Activated naive CD8-positive, alpha-beta T cell treated with anti-CD3 and anti-CD28 coated beads for 36 hours (primary cell): ENCODE measurements around the gene ADAM10. TPM values are rescaled to one million over a fixed set of nuclear protein-coding genes. Genes with fewer than 3 reads are reported as not detected.

Source experiments
- DNase-seq: peaks from one replicate; pipeline ENCODE4 v3.0.0; 2021
- H3K27ac Mint-ChIP-seq: one replicate; pipeline ENCODE4 v1.8.0; 2022; ENCODE audit warnings: mild to moderate bottlenecking, moderate library complexity, mixed read lengths
- H3K27me3 Mint-ChIP-seq: one replicate; pipeline ENCODE4 v1.8.0; 2022; ENCODE audit warnings: mild to moderate bottlenecking, mixed read lengths
- H3K36me3 Mint-ChIP-seq: one replicate; pipeline ENCODE4 v1.8.0; 2021; ENCODE audit warnings: mild to moderate bottlenecking, mixed read lengths
- H3K4me1 Mint-ChIP-seq: one replicate; pipeline ENCODE4 v1.8.0; 2021; ENCODE audit warnings: mixed read lengths
- H3K4me3 Mint-ChIP-seq: one replicate; pipeline ENCODE4 v1.8.0; 2022; ENCODE audit warnings: mild to moderate bottlenecking, moderate library complexity, mixed read lengths
- H3K9me3 Mint-ChIP-seq: one replicate; pipeline ENCODE4 v1.8.0; 2022; ENCODE audit warnings: mixed read lengths
- total RNA-seq, 2 experiments: library from RNA; stranded (reverse); gene quantifications; one replicate each; pipeline ENCODE4 v1.2.3, GENCODE V29; 2021

Gene ADAM10
- total RNA-seq, 2 experiments from 2014 or later, result 89.3 to 91.8 TPM

DNA sequence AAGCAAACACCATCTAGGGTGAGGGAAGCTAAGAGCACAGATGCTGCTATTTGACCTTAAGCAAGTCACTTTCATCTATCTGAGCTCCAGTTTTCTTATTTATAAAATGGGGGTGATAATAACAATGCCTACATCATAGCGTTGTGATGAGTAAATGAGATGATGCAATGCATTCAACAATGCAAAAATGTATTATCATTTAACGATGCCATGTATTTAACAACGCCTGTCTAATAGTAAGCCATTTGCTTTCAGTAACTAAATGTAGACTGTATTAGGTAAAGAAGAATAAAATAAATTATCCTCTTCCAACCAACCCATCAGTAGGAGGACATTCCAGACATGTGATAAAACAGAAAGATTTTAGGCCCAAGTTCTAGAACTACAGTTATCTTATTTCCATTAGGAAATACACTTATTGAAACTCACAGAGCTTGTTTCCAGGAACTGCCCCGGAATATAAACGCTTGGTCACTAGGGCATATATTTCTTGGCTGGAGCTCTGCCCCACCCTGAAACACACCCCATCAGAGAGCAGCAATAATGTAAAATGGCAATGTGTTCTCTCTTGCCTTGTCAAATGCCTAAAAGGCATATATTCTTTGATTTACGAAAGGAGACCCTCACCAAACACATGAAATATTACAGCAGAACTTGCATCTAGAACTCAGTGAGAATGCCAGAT, 189.5 kb downstream of the ADAM10 start:
- DNase-seq, result no peak
- no peaks in the 10 kb centered on the region for H3K4me1 Mint-ChIP-seq
- H3K27ac Mint-ChIP-seq, result no peak overlapping the region

DNA sequence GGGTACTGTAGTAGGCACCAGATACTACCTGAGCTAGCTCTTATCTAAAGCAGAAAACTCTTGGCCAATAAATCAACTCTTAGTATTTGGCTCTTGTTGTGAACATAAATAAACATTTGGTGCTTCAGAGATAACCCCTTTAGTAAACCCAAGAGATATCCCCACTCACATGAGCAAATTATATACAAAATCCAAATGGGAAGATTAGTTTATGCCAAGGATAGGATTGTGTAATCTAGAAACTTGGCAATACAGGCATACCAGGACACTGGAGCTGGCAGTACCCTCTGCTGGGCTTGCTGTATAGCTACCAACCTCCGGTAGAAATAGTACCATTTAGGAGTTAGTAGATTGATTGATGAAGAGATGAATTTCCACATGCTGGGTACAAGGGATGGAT, 190.7 kb downstream of the ADAM10 start:
- Mint-ChIP-seq H3K4me3 (no peak overlapping the region), H3K36me3 (no peaks in the 10 kb centered on the region), H3K9me3 (no peaks in the 10 kb centered on the region), H3K27me3 (no peaks in the 10 kb centered on the region), H3K4me1 (no peaks in the 10 kb centered on the region), H3K27ac (no peak overlapping the region)
- DNase-seq, result no peak

More for the DNA sequence above, 189.5 kb downstream of the ADAM10 start:
- Mint-ChIP-seq H3K9me3 (no peaks in the 10 kb centered on the region), H3K4me3 (no peak overlapping the region), H3K27me3 (no peaks in the 10 kb centered on the region), H3K36me3 (no peaks in the 10 kb centered on the region)

DNA sequence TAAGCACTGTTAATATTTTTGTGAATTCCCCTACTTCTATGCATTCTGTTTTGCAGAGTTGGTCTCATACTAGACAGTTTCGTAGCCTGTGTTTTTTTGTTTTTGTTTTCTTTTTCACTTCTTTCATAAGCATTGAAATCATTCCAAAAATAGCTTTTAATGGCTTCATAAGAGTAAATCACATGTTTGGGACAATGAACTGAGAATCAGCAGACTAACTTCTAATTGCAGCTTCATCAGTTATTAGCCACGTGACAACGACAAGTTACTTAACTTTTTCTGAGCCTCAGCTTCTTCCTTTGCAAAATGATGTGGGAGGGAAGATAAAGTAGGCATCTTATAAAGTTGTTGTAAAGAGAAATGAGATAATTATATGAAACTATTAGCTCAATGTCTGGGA, 193.0 kb downstream of the ADAM10 start:
- Mint-ChIP-seq H3K4me1 (peaks cover 7% of the 10 kb centered on the region), H3K27ac (no peak overlapping the region), H3K27me3 (no peaks in the 10 kb centered on the region), H3K4me3 (no peak overlapping the region), H3K9me3 (no peaks in the 10 kb centered on the region), H3K36me3 (no peaks in the 10 kb centered on the region)
- no peak for DNase-seq

DNA sequence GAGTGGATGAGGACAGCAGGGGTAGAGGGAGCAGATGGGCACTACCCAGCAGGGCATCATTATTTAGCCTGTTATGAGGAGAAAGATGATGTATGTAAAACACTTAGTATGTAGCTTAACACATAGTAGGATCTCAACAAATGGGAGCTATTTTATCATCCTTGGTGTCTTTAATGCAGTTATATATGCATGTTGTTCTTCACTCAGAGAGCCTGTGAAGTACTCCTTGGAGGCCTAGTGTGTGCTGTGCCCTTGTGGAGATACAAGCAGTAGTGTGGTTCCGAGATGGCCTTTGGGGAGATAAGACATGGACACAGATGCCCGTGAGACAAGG, 193.5 kb downstream of the ADAM10 start:
- no peak for DNase-seq
- Mint-ChIP-seq H3K27ac (no peak overlapping the region), H3K4me1 (peaks cover 13% of the 10 kb centered on the region), H3K9me3 (peaks cover 1% of the 10 kb centered on the region), H3K36me3 (no peaks in the 10 kb centered on the region), H3K4me3 (no peak overlapping the region), H3K27me3 (no peaks in the 10 kb centered on the region)

DNA sequence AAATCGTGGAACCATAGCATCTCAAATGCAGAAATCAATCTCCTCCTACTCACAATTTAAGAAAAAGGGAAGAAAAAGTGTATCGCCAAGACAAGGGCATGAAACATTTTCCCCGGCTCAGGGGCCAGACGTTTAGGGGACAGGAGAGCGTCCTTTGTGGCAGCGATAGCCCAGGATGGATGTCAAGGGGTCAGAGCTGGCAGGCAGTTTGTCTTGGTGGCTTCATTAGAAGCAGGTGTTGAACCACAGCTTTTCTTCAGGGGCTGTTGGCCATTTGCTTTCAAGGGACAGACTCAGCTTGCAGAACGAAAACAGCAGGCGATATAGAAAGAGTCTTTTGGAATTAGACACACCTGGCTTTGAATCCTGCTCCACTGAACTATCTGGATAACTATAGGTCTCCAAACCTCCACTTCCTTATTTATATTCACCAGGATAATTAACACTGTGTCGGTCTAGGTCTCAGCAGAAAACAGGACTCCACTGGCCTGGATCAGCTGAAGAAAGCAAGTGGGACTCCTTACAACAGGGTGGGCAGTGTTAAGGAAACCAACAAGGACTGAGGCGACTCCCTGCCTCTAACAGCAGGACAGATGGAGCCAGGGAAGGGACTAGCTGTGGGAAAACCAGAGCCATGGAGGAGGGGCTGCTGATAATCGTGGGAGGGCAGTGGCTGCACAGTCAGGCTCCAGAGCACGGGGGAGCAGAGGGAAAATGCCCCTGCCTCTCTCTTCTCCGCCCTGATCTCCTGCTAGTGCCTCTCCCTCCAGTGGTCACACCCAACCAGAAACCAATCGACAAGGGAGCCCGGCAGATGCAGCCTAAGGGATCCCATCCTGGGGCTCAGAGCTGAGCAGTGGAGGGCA, 194.1 kb downstream of the ADAM10 start:
- no peaks in the 10 kb centered on the region for H3K36me3 Mint-ChIP-seq
- H3K9me3 Mint-ChIP-seq, result peaks cover 2% of the 10 kb centered on the region
- no peaks in the 10 kb centered on the region for H3K27me3 Mint-ChIP-seq
- H3K27ac Mint-ChIP-seq, result no peak overlapping the region
- H3K4me3 Mint-ChIP-seq, result no peak overlapping the region
- peaks cover 17% of the 10 kb centered on the region for H3K4me1 Mint-ChIP-seq
- no peak for DNase-seq

DNA sequence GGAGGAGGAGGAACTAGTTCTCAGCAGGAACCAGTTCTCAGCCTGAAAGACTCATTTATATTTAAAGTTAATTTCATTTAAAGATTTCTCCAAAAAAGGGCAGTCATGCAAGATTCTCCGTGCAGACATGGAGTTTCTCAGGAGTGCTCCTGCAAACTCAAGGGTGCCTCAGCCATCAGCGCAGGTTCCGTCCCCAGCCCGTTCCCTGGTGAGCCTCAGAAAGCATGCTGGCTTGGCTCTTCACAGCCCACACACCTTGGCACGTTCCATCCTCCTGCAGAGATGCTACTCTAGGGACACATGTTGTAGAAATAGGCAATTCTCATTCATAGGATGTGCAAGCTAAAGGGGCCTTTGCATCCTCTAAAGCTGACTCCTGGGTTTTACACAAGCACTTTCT, 194.7 kb downstream of the ADAM10 start:
- H3K36me3 Mint-ChIP-seq, result no peaks in the 10 kb centered on the region

DNA sequence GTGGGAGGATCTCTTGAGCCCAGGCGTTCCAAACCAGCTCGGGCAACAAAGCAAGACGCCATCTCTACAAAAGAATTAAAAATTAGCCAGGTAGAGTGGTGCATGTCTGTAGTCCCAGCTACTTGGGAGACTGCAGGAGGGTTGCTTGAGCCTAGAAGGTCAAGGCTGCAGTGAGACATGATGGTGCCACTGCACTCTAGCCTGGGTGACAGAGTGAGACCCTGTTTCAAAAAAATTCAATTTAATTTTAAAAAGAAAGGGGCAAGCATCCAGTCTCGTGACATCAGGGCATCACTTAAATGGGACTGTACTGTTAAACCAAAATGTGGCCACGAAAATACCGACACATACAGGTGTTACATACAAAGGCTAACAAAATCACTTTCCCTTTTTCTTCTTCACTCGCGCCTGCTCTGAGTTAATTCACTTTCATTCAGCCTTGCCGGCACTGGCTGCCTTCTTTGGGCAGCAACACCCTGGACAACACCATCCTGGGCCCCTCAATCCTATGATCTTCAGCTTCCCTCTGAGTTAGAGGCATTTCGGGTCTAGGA, 196.1 kb downstream of the ADAM10 start:
- Mint-ChIP-seq H3K27ac (no peak overlapping the region), H3K36me3 (no peaks in the 10 kb centered on the region), H3K4me1 (peaks cover 19% of the 10 kb centered on the region), H3K9me3 (peaks cover 2% of the 10 kb centered on the region), H3K4me3 (no peak overlapping the region), H3K27me3 (no peaks in the 10 kb centered on the region)
- no peak for DNase-seq

More for the DNA sequence above, 194.7 kb downstream of the ADAM10 start:
- Mint-ChIP-seq H3K27ac (no peak overlapping the region), H3K9me3 (peaks cover 2% of the 10 kb centered on the region), H3K4me3 (no peak overlapping the region), H3K4me1 (peaks cover 19% of the 10 kb centered on the region), H3K27me3 (no peaks in the 10 kb centered on the region)
- no peak for DNase-seq

DNA sequence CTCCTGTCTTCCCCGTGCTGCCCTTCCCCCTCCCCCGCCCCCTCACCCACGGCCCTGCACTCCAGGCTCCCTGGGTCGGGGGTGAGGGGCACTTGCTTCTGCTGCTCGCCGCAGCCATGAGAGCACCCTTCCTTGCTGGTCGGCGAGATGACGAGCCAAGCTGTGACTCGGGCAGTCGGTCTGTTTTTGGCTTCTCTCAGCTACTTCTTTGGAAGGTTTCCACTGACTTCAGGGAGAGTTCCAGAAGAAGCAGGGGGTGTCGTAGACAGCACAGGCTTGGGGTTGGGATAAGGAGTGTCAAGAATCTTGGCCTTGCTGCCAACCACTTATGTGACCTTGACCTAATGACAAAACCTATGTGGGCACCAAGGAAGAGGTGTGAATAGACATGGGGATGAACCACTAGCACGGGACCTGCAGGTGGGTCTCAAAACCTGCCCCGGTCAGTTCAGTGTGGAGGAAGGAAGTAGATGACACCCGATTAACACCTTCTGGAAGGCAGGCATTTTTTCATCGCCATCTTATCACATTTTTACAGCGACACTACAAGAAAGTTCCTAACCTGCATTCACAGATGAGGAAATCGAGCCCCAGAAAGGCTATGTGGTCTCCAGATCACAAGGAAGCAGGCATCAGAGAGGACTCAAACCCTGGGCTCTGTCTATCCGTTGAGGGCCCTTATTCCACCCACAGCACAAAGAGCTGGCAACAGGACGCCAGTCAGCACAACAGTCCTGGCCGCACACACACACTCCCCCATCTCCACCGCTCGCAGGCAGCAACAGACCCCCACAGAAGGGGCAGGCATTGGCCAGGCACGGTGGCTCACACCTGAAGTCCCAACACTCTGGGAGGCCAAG, 196.8 kb downstream of the ADAM10 start:
- Mint-ChIP-seq H3K27ac (no peak overlapping the region), H3K36me3 (no peaks in the 10 kb centered on the region), H3K4me1 (peaks cover 19% of the 10 kb centered on the region), H3K4me3 (no peak overlapping the region), H3K27me3 (no peaks in the 10 kb centered on the region), H3K9me3 (peaks cover 2% of the 10 kb centered on the region)
- DNase-seq, result no peak

DNA sequence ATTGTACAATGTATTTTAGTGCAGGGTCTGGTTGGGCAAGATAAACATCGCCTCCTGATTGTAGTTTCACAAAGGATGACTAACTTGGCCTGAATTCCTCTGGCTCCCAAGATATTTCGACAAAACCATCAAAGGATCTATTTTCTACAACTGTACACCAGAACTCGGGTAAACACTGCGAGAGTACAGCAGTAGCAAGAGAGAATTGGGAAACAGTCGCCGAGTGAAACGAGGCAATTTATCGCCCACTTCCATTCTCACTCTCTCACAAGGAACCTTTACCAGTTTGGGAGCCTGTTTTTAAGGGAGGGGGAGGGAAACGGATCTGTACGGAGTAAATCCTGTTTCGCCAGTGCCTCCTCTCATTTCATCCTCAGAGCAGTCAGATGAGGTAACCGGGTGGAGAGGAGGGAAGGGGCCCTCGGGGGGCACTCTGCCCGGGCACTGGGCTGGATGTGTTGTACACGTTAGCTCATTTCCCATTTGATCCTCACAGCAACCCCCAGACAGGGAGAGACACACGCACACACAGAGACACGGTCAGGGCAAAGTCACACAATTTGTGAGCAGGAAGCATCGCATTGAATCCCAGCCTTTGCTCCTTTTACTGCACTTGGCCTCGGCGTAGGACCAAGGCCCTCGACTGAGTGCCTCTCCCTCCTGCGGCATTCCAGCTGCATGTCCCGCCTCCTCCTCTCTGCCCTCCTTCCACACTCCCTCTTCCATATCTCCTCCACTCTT, 197.6 kb downstream of the ADAM10 start:
- Mint-ChIP-seq H3K27ac (peak overlapping the region; percentile 87), H3K4me3 (no peak overlapping the region)

DNA sequence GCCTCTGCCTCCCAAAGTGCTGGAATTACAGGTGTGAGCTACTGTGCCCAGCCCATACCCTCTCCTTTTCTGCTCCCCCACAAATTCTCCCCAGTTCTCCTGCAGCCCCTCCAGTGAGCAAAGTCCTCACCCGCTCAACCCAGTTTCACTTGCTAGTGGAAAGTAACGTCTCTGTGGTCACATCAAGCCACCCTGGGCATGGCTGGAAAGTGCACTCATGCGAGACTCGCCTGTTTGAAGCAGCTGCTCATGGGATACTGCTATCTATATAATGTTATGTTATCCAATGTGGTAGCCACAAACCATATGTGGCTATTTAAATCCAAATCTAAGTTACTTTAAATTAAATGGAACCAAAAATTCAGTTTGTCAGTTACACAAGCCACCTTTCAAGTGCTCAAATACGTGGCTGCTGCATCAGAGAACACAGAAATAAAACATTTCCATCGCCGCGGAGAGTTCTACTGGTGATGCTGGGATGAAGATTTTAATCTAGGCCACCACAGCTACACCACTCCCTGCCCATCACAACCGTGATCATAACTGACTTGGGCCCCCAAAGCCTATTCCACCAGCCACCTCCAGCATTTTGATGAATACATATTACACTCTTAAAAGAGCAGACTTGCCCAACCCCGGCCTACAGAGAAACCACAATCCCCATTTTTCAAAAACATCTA, 198.3 kb downstream of the ADAM10 start:
- Mint-ChIP-seq H3K36me3 (peaks cover 2% of the 10 kb centered on the region), H3K4me1 (peaks cover 19% of the 10 kb centered on the region), H3K27me3 (no peaks in the 10 kb centered on the region), H3K27ac (peak overlapping the region; percentile 87), H3K4me3 (peak overlapping the region; percentile 37), H3K9me3 (peaks cover 2% of the 10 kb centered on the region)
- DNase-seq, result peak; percentile 54

More for the DNA sequence above, 197.6 kb downstream of the ADAM10 start:
- Mint-ChIP-seq H3K27me3 (no peaks in the 10 kb centered on the region), H3K9me3 (peaks cover 2% of the 10 kb centered on the region), H3K36me3 (no peaks in the 10 kb centered on the region), H3K4me1 (peaks cover 19% of the 10 kb centered on the region)
- DNase-seq, result no peak

DNA sequence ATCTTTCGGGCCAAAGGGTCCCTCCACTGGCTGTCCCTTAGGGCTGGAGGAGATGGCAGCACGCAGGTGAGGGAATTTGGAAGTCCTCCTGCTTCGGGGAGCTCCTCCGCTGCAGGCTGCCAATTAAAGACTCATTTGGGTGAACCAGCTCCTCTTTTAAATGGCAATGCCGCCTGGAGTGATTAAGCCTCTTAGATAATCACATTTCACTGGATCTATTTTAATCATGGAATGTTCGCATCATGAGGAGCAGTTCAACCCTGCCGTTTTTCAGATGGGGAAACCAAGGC, 199.8 kb downstream of the ADAM10 start:
- peaks cover 31% of the 10 kb centered on the region for H3K4me1 Mint-ChIP-seq
- peaks cover 4% of the 10 kb centered on the region for H3K36me3 Mint-ChIP-seq
- DNase-seq, result no peak
- no peak overlapping the region for H3K4me3 Mint-ChIP-seq
- H3K27me3 Mint-ChIP-seq, result no peaks in the 10 kb centered on the region
- no peak overlapping the region for H3K27ac Mint-ChIP-seq
- peaks cover 2% of the 10 kb centered on the region for H3K9me3 Mint-ChIP-seq

DNA sequence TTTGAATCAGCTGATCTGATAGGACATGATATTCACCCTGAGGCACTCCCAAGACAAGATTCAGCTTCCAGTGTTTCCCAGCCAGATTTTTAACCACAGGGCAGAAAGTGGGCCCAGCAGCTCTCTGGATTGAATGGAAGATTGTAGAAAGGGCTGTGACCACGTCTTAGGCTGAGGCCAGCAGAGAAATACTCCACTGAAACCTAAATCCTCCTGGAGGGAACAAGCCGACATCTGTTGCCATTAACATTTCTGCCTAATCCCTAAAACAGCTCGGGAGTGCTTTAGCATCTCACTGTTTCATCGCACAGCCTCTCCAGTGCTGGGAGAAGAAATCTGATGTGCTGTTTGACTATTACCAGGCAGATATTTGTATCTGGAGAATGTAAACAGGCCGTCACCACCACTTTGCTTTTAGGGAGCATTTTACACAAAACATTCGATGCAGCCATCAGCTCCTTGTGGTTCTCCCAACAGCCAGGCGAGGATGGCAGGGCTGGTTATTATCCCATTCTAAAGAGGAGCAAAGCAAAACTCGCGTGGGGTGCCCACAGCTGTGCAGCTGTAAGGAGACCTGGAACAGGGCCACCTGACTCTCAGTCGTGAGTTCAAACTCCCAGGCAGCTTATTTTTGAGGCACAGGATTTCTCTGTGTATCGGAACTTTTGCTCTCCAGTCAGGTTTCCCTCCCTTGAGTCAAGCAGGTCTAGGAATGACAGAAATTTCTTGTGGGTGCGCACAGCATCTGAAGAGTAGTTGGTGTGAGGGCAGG, 200.3 kb downstream of the ADAM10 start:
- Mint-ChIP-seq H3K4me1 (peaks cover 33% of the 10 kb centered on the region), H3K9me3 (peaks cover 2% of the 10 kb centered on the region), H3K4me3 (no peak overlapping the region), H3K36me3 (peaks cover 4% of the 10 kb centered on the region), H3K27me3 (no peaks in the 10 kb centered on the region), H3K27ac (no peak overlapping the region)
- no peak for DNase-seq

DNA sequence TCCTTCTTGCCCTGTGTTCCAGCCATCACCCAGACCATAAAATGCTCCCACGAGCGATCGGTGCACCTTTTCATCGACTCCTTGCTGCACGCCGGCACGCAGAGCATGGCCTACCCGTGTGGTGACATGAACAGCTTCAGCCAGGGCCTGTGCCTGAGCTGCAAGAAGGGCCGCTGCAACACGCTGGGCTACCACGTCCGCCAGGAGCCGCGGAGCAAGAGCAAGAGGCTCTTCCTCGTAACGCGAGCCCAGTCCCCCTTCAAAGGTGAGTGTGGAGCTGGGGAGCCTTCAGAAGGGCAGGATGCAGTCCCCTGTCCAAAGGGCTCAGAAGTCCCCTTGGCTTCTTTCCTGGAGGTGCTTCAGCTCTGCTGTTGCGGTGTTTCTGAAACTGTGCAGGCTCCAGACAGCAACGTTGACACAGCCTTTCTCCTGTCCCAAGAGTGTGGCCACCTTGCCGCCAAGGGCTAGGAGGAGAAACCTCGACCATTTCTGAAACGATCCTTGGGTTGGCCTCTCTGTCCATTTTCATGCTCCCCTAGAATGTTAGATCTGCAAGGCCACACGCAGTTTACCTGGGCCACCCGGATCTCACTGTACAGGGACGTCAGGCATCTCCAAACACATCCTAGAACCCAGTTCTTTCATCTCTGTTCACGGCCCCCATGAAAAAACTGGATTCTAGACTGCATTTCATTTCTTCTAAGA, 201.0 kb downstream of the ADAM10 start:
- no peak overlapping the region for H3K4me3 Mint-ChIP-seq
- H3K27ac Mint-ChIP-seq, result no peak overlapping the region
- peaks cover 2% of the 10 kb centered on the region for H3K9me3 Mint-ChIP-seq
- H3K27me3 Mint-ChIP-seq, result no peaks in the 10 kb centered on the region
- peaks cover 4% of the 10 kb centered on the region for H3K36me3 Mint-ChIP-seq
- peaks cover 33% of the 10 kb centered on the region for H3K4me1 Mint-ChIP-seq
- no peak for DNase-seq
